Colonic mucosa (tissue), 4 donors: Measurements from ENCODE around the gene CD300A. TPM values are rescaled to one million over a fixed set of nuclear protein-coding genes. Genes with fewer than 3 reads are reported as not detected.

Experiments
- DNase-seq: peaks from one replicate; pipeline ENCODE4 v3.0.0-alpha.2; 2020
- H3K27ac ChIP-seq: fragments of 200-600 bp; one replicate; pipeline ENCODE4 v1.8.0; 2021
- H3K27me3 ChIP-seq: fragments of 200-600 bp; one replicate; pipeline ENCODE4 v1.8.0; 2021
- H3K36me3 ChIP-seq: fragments of 200-600 bp; one replicate; pipeline ENCODE4 v1.8.0; 2021
- H3K4me1 ChIP-seq: fragments of 200-600 bp; one replicate; pipeline ENCODE4 v1.8.0; 2021; ENCODE audit warnings: mild to moderate bottlenecking
- H3K4me3 ChIP-seq: fragments of 200-600 bp; one replicate; pipeline ENCODE4 v1.8.0; 2021
- H3K9ac ChIP-seq, 2 donors: one replicate each; pipeline ENCODE4 v1.7.0; 2013; ENCODE audit warnings: control low read depth in 2 of 2, low read depth in 2 of 2, low read length in 2 of 2
- H3K9me3 ChIP-seq: fragments of 200-600 bp; one replicate; pipeline ENCODE4 v1.8.0; 2021
- CTCF ChIP-seq: fragments of 200-600 bp; IDR thresholded peaks from one replicate; pipeline ENCODE4 v1.8.0; 2022; ENCODE audit warnings: antibody characterized with exemption, mild to moderate bottlenecking
- intact Hi-C: fragments of 100-400 bp; cut with DNase I; formaldehyde crosslinking; loops from one replicate; pipeline ENCODE4 v1.14.1; 2022
- total RNA-seq, 2 donors: library from RNA; stranded (reverse); fragmentation: NEBNext Ultra II Directional in 1 of 2; extraction: Animal tissue kit (Norgen Biotek cat#: 25700) in 1 of 2; gene quantifications; one replicate each; pipeline ENCODE4 v1.2.1, GENCODE V29; 2021
- donor health status: healthy.
- donor health status: DM: no; HTN: no; CAD: no.
- donor health status: DM: no; HTN: no; CAD: no.

Gene CD300A
- total RNA-seq, 2 donors from 2014 or later: 3.1 to 5.6 TPM

- Histone ChIP-seq H3K4me3 (no peak overlapping the region), H3K9me3 (no peaks in the 10 kb centered on the region), H3K27ac (peak overlapping the region; percentile 37), H3K27me3 (no peaks in the 10 kb centered on the region), H3K4me1 (no peaks in the 10 kb centered on the region), H3K36me3 (no peaks in the 10 kb centered on the region), H3K9ac (no peak overlapping the region)
- DNase-seq: peak; percentile 19
- no peak for TF ChIP-seq CTCF
- intact Hi-C loops: no loop called here
Measured at GRCh38 chr17:74520016-74520434, 53.6 kb downstream of the CD300A start.

- DNase-seq: peak; percentile 17
- no peak for TF ChIP-seq CTCF
- intact Hi-C loops: no loop called here
Measured at GRCh38 chr17:74520790-74521480, 54.5 kb downstream of the CD300A start.

GRCh38 chr17:74521701-74522201, 55.3 kb downstream of the CD300A start:
- intact Hi-C loops: no loop called here

More at GRCh38 chr17:74520790-74521480, 54.5 kb downstream of the CD300A start:
- H3K4me3 ChIP-seq: no peak overlapping the region
- peak overlapping the region; percentile 37 for H3K27ac ChIP-seq
- no peaks in the 10 kb centered on the region for H3K9me3 ChIP-seq
- no peaks in the 10 kb centered on the region for H3K27me3 ChIP-seq
- H3K36me3 ChIP-seq: no peaks in the 10 kb centered on the region
- H3K4me1 ChIP-seq: no peaks in the 10 kb centered on the region
- no peak overlapping the region for H3K9ac ChIP-seq

GRCh38 chr17:74522381-74523105, 56.1 kb downstream of the CD300A start:
- peak; percentile 14 for DNase-seq
- no peaks in the 10 kb centered on the region for H3K4me1 ChIP-seq
- H3K27me3 ChIP-seq: no peaks in the 10 kb centered on the region
- no peak overlapping the region for H3K9ac ChIP-seq
- no peaks in the 10 kb centered on the region for H3K36me3 ChIP-seq
- intact Hi-C loops: no loop called here
- no peak for TF ChIP-seq CTCF
- H3K4me3 ChIP-seq: no peak overlapping the region
- no peak overlapping the region for H3K27ac ChIP-seq
- H3K9me3 ChIP-seq: no peaks in the 10 kb centered on the region

More at GRCh38 chr17:74521701-74522201, 55.3 kb downstream of the CD300A start:
- Histone ChIP-seq H3K27ac (peak overlapping the region; percentile 37), H3K4me3 (no peak overlapping the region), H3K9ac (no peak overlapping the region), H3K27me3 (no peaks in the 10 kb centered on the region), H3K36me3 (no peaks in the 10 kb centered on the region), H3K9me3 (no peaks in the 10 kb centered on the region), H3K4me1 (no peaks in the 10 kb centered on the region)
- DNase-seq: peak; percentile 18
- TF ChIP-seq CTCF: no peak

- Histone ChIP-seq H3K27me3 (no peaks in the 10 kb centered on the region), H3K9me3 (no peaks in the 10 kb centered on the region), H3K27ac (no peak overlapping the region), H3K9ac (no peak overlapping the region), H3K4me3 (no peak overlapping the region), H3K4me1 (no peaks in the 10 kb centered on the region), H3K36me3 (no peaks in the 10 kb centered on the region)
- TF ChIP-seq CTCF: no peak
- intact Hi-C loops: no loop called here
- DNase-seq: peak; percentile 4
Measured at GRCh38 chr17:74523308-74523707, 56.9 kb downstream of the CD300A start.
